ENCODE measurements around the gene ISLR2. TPM values are rescaled to one million over a fixed set of nuclear protein-coding genes. Genes with fewer than 3 reads are reported as not detected.
"Not testable (repeated sequence)": the region's sequence is repeated elsewhere in the genome, so short reads cannot be mapped to it uniquely, and the experiment has no call there.

The ISLR2 gene
- total RNA-seq, 2 experiments from 2014 or later: 0.05 TPM; not detected in 1

DNA sequence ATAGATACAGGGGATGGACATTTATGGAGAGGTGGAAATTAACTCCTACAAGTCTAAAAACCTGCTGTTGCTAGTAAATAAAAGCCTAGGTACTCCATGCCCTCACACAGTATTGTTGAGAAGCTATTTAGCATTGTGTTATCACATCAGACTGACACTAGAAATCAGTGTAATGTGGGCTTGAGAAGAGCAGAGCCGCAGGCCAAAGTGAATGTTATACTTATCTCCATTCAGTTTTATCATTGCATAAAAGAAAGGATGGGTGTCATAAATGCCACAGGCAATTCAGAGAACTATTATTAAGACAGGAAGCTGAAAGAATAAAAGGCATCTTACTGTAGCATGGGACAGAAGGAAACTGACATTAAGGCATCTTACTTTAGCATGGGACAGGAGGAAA lies 29.4 kb downstream of the ISLR2 start:
- no peaks in the 10 kb centered on the region for H3K36me3 Mint-ChIP-seq (ENCODE audit: low read depth)
- H3K27ac Mint-ChIP-seq: no peak overlapping the region
- CTCF ChIA-PET: interaction anchor here (1.8 kb wide), 1 partner anchor 30 kb away, joined by 5 read pairs; no protein-coding TSS in a partner anchor
- H3K4me3 Mint-ChIP-seq: no peak overlapping the region
- intact Hi-C loops (cut with DNase I, micrococcal nuclease): no loop called here
- H3K4me1 Mint-ChIP-seq: peaks cover 26% of the 10 kb centered on the region
- peaks cover 22% of the 10 kb centered on the region for H3K27me3 Mint-ChIP-seq
- ATAC-seq (no peak), DNase-seq (no peak)
- POLR2A ChIA-PET: no interaction called here
- H3K9me3 Mint-ChIP-seq (ENCODE audit: low read depth): no peaks in the 10 kb centered on the region

DNA sequence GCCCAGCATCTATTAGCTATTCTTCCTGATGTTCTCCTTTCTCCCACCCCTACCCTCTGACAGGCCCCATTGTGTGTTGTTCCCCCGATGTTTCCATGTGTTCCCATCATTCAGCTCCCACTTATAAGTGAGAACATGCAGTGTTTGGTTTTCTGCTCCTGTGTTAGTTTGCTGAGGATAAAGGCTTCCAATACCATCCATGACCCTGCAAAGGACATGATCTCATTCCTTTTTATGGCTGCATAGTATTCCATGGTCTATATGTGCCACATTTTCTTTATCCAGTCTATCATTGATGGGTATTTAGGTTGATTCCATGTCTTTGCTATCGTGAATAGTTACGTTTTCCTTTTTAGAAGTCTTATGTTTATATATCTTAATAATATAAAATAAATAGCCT lies 30.0 kb downstream of the ISLR2 start:
- H3K36me3 Mint-ChIP-seq (ENCODE audit: low read depth); intact Hi-C loops (cut with DNase I, micrococcal nuclease); H3K9me3 Mint-ChIP-seq (ENCODE audit: low read depth): not testable (repeated sequence)

DNA sequence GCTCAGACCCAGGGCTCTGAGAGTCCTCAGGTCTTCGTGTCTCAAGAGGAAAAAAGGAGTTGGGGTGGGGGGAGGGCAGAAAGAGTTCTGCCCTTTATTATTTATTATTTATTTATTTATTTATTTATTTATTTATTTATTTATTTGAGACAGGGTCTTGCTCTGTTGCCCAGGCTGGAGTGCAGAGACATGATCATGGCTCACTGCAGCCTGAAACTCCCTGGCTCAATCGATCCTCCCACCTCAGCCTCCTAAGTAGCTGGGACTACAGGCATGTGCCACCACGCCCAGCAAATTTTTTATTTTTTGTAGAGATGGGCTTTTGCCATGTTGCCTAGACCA lies 31.8 kb downstream of the ISLR2 start:
- intact Hi-C loops (cut with DNase I, micrococcal nuclease); H3K9me3 Mint-ChIP-seq (ENCODE audit: low read depth); H3K27ac Mint-ChIP-seq; H3K4me3 Mint-ChIP-seq; DNase-seq; H3K36me3 Mint-ChIP-seq (ENCODE audit: low read depth); ATAC-seq; POLR2A ChIA-PET: not testable (repeated sequence)
- CTCF ChIA-PET: interaction anchor here (0.9 to 1.3 kb wide), 3 partner anchors 9 to 198 kb away, joined by 3 to 5 read pairs (median 3); no protein-coding TSS in a partner anchor
- peaks cover 23% of the 10 kb centered on the region for H3K4me1 Mint-ChIP-seq
- peaks cover 25% of the 10 kb centered on the region for H3K27me3 Mint-ChIP-seq

More for the DNA sequence above, 30.0 kb downstream of the ISLR2 start:
- H3K27ac Mint-ChIP-seq, H3K4me3 Mint-ChIP-seq, DNase-seq, POLR2A ChIA-PET, ATAC-seq: not testable (repeated sequence)
- H3K27me3 Mint-ChIP-seq: peaks cover 25% of the 10 kb centered on the region
- CTCF ChIA-PET: interaction anchor here (1.8 kb wide), 1 partner anchor 31 kb away, joined by 5 read pairs; no protein-coding TSS in a partner anchor
- peaks cover 26% of the 10 kb centered on the region for H3K4me1 Mint-ChIP-seq

DNA sequence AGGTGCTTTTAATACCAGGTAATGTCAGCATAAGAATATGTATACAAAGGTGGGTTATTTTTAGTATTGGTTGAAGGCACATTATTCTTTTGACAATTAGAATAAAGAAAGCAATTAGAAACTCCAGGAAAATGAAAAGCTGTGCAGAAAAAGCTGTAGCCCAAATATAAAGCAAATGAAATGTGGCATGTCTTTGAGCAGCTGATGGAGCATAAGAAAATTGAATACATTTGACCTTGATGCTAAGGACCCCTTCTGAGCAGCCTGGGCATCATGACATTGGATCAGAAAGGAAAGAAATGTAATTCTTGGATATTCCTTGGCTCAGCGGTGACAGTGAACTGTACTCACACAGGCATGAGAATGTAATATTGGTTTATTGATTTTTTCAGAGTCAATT lies 35.1 kb downstream of the ISLR2 start:
- CTCF ChIA-PET: interaction anchor here (0.8 to 1.6 kb wide), 2 partner anchors 22 to 40 kb away, joined by 3 read pairs; no protein-coding TSS in a partner anchor
- intact Hi-C loops (cut with DNase I, micrococcal nuclease): no loop called here

DNA sequence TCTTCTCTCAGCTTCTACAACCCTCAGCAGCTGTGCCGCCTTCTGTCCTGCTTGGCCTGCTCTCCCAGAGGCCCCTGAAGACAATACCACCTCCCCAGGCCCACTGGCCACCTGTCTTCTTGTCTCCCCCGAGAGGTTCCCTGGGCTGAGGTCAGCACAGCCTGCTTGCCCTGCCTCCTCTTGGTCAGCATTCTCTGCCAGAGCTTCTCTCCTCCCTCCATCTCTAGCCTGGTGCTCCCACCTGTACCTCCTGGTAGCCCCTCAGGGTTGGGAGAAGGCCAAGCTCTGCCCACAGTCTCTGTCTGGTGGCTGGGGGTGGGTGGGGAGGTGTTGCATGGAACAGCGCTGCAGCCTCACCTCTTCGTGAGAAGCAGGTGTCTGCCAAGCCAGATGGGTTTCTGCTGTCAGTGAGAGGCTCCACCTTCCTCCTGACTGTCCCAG lies 37.5 kb downstream of the ISLR2 start:
- peaks cover 11% of the 10 kb centered on the region for H3K27me3 Mint-ChIP-seq
- CTCF ChIA-PET: interaction anchor here (0.6 kb wide), 1 partner anchor 467 kb away, joined by 3 read pairs; no protein-coding TSS in a partner anchor
- POLR2A ChIA-PET: no interaction called here

More for the DNA sequence above, 35.1 kb downstream of the ISLR2 start:
- POLR2A ChIA-PET: no interaction called here
- no peak overlapping the region for H3K27ac Mint-ChIP-seq
- peaks cover 16% of the 10 kb centered on the region for H3K27me3 Mint-ChIP-seq
- DNase-seq (no peak), ATAC-seq (no peak)
- H3K9me3 Mint-ChIP-seq (ENCODE audit: low read depth): no peaks in the 10 kb centered on the region
- H3K4me1 Mint-ChIP-seq: no peaks in the 10 kb centered on the region
- no peak overlapping the region for H3K4me3 Mint-ChIP-seq
- H3K36me3 Mint-ChIP-seq (ENCODE audit: low read depth): no peaks in the 10 kb centered on the region

DNA sequence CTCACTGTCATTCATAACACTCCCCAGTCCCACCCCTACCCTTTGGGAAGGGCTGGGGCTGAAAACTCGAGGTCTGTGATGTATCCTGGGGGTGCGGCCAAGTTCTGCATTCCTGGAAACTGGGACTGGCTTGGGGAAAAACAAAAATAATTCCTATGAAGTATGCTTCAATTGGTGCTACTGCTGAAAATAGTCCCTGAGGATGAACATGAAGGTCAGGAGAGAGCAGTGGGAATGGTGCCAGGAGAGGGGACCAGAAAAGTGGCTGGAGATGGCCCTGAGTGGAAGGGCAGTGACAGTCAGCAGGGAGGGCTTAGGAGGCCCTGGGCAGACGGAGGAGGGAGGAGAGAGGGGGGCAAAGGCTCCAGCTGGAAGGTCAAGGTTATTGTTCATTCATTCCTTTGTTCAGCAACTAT lies 38.3 kb downstream of the ISLR2 start:
- ChIA-PET POLR2A (no interaction called here), CTCF (interaction anchor here (0.6 kb wide), 1 partner anchor 199 kb away, joined by 3 read pairs; no protein-coding TSS in a partner anchor)
- Mint-ChIP-seq H3K27me3 (peaks cover 8% of the 10 kb centered on the region), H3K4me3 (no peak overlapping the region), H3K9me3 (ENCODE audit: low read depth) (no peaks in the 10 kb centered on the region), H3K27ac (no peak overlapping the region), H3K4me1 (no peaks in the 10 kb centered on the region), H3K36me3 (ENCODE audit: low read depth) (no peaks in the 10 kb centered on the region)
- intact Hi-C loops (cut with DNase I, micrococcal nuclease): no loop called here
- no peak for DNase-seq
- ATAC-seq: no peak

More for the DNA sequence above, 37.5 kb downstream of the ISLR2 start:
- Mint-ChIP-seq H3K9me3 (ENCODE audit: low read depth) (no peaks in the 10 kb centered on the region), H3K4me1 (no peaks in the 10 kb centered on the region), H3K4me3 (no peak overlapping the region), H3K36me3 (ENCODE audit: low read depth) (no peaks in the 10 kb centered on the region), H3K27ac (no peak overlapping the region)
- DNase-seq (no peak), ATAC-seq (no peak)
- intact Hi-C loops (cut with DNase I, micrococcal nuclease): no loop called here

DNA sequence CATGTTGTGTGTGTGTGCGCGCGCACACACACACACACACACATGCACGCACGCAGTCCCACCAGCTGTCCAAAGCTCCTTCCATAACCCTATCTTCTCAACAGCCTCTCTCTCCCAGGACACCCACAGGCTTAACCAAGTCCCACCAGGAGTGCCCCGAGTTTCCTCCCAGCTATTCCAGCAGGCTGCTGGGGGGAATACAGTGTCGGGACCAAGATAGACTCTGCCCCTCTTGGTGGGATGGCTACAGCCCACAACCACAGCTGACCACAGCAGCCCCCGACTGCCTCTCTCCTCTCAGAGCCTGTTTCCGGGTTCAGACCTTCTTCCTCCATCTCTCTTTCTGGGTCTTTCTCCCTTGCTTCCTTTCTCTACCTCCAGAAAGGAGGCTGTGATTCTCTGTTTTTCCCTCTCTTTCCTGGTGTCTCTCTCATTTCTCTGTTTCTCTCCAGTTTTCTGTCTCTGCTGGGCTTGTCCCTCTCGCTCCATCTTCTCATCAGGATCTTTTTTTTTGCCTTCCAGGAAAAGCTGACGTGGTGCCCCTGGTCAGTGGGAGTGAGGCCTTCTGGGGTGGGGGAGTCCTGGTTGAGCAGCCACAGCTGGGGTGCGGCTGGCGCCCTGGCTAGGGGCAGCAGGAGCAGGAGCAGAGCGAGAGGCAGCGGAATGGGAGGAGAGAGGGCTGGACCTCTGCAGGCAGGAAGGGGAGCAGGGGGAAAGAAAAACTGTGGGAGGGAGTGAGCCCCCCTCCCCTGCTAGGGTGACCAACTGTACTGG lies 39.9 kb downstream of the ISLR2 start:
- POLR2A ChIA-PET: no interaction called here
- H3K36me3 Mint-ChIP-seq (ENCODE audit: low read depth): no peaks in the 10 kb centered on the region
- no peak overlapping the region for H3K27ac Mint-ChIP-seq
- ATAC-seq: no peak
- intact Hi-C loops (cut with DNase I, micrococcal nuclease): no loop called here
- H3K4me1 Mint-ChIP-seq: no peaks in the 10 kb centered on the region
- H3K9me3 Mint-ChIP-seq (ENCODE audit: low read depth): no peaks in the 10 kb centered on the region
- no peaks in the 10 kb centered on the region for H3K27me3 Mint-ChIP-seq
- DNase-seq: no peak
- CTCF ChIA-PET: no interaction called here
- no peak overlapping the region for H3K4me3 Mint-ChIP-seq

DNA sequence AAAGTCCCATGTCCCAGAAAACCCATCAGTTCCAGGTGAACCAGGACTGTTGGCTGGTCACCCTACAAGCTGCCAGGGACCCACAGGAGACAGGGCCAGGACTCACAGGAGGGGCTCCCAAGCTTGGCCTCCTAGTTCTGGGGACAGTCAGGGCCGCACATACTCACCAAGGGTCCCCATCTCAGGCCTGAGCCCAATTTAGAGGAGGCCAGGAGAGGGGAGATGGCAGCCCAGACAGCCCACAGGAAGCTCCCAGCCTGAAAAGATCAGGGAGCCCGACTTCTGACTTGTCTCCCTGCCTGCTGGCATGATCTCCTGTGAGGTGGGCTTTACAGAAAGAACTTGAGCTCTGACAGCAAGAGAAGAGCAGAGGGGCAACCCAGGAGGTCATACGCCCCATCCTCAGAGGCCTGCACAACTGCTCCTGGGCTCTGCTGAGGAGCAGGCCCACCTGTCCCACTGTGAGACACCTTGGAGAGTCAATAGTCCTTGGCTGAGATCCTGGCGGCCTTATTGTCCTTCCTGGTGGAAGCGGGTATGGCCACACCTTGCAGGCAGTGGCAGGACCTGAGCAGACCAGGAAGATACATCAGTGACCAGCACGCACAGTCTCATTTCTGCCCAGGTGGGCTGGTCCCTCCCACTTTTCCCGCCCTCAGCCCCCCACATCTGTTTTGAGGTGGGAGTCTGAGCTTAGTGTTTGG lies 40.6 kb downstream of the ISLR2 start:
- Mint-ChIP-seq H3K4me1 (no peaks in the 10 kb centered on the region), H3K27ac (no peak overlapping the region), H3K9me3 (ENCODE audit: low read depth) (no peaks in the 10 kb centered on the region), H3K4me3 (no peak overlapping the region), H3K27me3 (no peaks in the 10 kb centered on the region), H3K36me3 (ENCODE audit: low read depth) (no peaks in the 10 kb centered on the region)
- ChIA-PET CTCF (interaction anchor here (1.2 kb wide), 1 partner anchor 9 kb away, joined by 3 read pairs; no protein-coding TSS in a partner anchor), POLR2A (no interaction called here)
- no peak for ATAC-seq
- DNase-seq: no peak
- intact Hi-C loops (cut with DNase I, micrococcal nuclease): no loop called here

DNA sequence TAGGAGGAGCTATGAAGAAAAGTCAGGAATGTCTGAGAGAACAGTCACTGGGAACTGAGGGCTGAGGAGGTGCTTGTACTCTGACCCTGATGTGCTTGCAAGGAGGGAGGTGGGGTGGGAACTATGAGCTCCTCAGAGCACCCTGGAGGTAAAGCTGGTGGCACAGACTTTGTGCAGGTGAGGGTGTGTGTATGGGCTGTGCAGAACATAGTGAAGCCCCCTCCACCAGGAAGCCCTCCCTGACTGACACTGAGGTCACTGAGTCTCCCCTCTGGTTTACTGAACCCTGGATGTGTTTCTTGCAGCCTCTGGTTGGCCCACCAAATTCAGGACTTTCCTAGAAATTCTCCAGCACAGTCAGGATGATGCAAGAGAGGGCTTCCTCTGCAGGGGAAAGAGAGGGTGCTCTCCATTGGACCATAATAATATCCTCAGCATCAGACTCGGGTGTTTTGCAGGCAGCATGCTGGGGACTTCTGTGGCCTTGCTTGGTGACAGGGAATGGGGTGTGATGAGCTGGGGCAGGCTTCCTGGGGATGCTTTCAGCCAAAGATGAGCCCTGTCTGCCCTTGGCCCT lies 41.7 kb downstream of the ISLR2 start:
- no peaks in the 10 kb centered on the region for H3K9me3 Mint-ChIP-seq (ENCODE audit: low read depth)

DNA sequence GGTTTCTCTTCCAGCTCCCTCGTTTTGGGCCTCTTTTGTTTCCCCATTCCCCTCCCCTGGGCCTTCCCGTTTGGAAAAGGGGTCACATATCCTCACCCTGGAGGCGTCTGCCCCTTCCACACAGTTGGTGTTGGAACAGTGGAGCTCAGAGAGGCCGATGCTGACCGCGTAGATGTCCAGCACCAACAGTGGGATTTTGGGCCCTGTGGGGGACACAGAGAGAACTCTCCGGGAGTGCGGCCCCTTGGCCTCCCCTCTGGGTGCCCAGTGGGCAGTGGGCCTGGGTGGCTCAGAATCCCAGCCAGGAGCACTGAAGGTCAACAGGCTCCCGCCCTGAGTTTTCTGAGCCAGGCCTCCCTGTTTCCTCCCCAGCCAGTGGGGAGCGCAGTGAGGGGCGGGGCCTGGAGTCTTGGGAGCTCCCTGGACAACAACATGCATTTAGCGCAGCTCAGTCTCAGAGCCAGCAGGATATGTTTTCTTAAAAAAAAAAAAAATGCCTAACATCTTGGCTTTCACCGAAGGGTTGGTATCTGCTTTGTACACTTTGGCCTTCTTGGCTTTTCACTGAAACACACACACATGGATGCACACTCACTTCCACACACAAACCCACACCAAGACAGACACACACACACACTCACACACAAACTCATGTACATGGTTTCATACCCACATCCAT lies 42.5 kb downstream of the ISLR2 start:
- CTCF ChIA-PET: no interaction called here
- no peak overlapping the region for H3K27ac Mint-ChIP-seq
- ATAC-seq (no peak), DNase-seq (no peak)
- POLR2A ChIA-PET: no interaction called here
- intact Hi-C loops (cut with DNase I, micrococcal nuclease): no loop called here
- no peaks in the 10 kb centered on the region for H3K9me3 Mint-ChIP-seq (ENCODE audit: low read depth)
- no peaks in the 10 kb centered on the region for H3K27me3 Mint-ChIP-seq
- H3K4me3 Mint-ChIP-seq: no peak overlapping the region
- H3K4me1 Mint-ChIP-seq: no peaks in the 10 kb centered on the region
- H3K36me3 Mint-ChIP-seq (ENCODE audit: low read depth): no peaks in the 10 kb centered on the region

More for the DNA sequence above, 41.7 kb downstream of the ISLR2 start:
- no peak for ATAC-seq
- Mint-ChIP-seq H3K27me3 (no peaks in the 10 kb centered on the region), H3K27ac (no peak overlapping the region), H3K4me1 (no peaks in the 10 kb centered on the region), H3K36me3 (ENCODE audit: low read depth) (no peaks in the 10 kb centered on the region), H3K4me3 (no peak overlapping the region)
- ChIA-PET CTCF (interaction anchor here (1.2 kb wide), 1 partner anchor 10 kb away, joined by 3 read pairs; no protein-coding TSS in a partner anchor), POLR2A (no interaction called here)
- intact Hi-C loops (cut with DNase I, micrococcal nuclease): no loop called here
- DNase-seq: no peak
